SU-DHL-6 (cell line): ENCODE results near the gene C1QTNF8.

Experiments used
- H2AFZ ChIP-seq: fragments of 200-600 bp; sonication (generic); 2 replicates; pipeline ENCODE4 v1.6.1; 2014; ENCODE audit warnings: low read depth, mild to moderate bottlenecking, moderate library complexity, mixed read lengths, antibody characterized with exemption, low read length; ENCODE audit not compliant: severe bottlenecking
- H3F3A ChIP-seq: fragments of 200-600 bp; shearing (Covaris generic); 2 replicates; pipeline ENCODE4 v1.6.0; 2016; ENCODE audit warnings: antibody characterized with exemption, mild to moderate bottlenecking; ENCODE audit not compliant: insufficient read depth
- H3K27ac ChIP-seq: fragments of 200-600 bp; sonication (generic); 2 replicates; pipeline ENCODE4 v1.5.1; 2016; ENCODE audit warnings: low read depth, mild to moderate bottlenecking, low read length, moderate library complexity, mixed read lengths
- H3K27me3 ChIP-seq: fragments of 200-600 bp; sonication (generic), shearing (Covaris generic); 2 replicates; pipeline ENCODE4 v1.6.0; 2014; ENCODE audit warnings: mild to moderate bottlenecking, low read length
- H3K36me3 ChIP-seq: fragments of 200-600 bp; sonication (generic); 2 replicates; pipeline ENCODE4 v1.6.1; 2014; ENCODE audit warnings: mild to moderate bottlenecking, low read length, mixed read lengths
- H3K4me2 ChIP-seq: fragments of 300-600, 200-600 bp; shearing (Covaris generic), sonication (generic); 2 replicates; pipeline ENCODE4 v1.6.0; 2014; ENCODE audit warnings: low read length, low read depth, mild to moderate bottlenecking; ENCODE audit not compliant: poor library complexity, severe bottlenecking
- H3K4me3 ChIP-seq: fragments of 200-600 bp; sonication (generic); 2 replicates; pipeline ENCODE4 v1.5.1; 2014; ENCODE audit warnings: antibody characterized with exemption, low read length, mild to moderate bottlenecking, mixed read lengths; ENCODE audit not compliant: insufficient read depth, poor library complexity, severe bottlenecking
- H3K79me2 ChIP-seq: fragments of 200-600 bp; sonication (generic); 2 replicates; pipeline ENCODE4 v1.6.1; 2014; ENCODE audit warnings: mild to moderate bottlenecking, low read length, moderate library complexity; ENCODE audit not compliant: insufficient read depth
- H3K9ac ChIP-seq: fragments of 200-600 bp; sonication (generic); 2 replicates; pipeline ENCODE4 v1.7.0; 2014; ENCODE audit warnings: mild to moderate bottlenecking, low read length
- H3K9me2 ChIP-seq: fragments of 200-600 bp; sonication (generic); replicated peaks from 2 replicates; pipeline ENCODE4 v1.6.1; 2014; ENCODE audit warnings: low read length; ENCODE audit not compliant: insufficient read depth
- H3K9me3 ChIP-seq: fragments of 200-600 bp; sonication (generic); 2 replicates; pipeline ENCODE4 v1.6.1; 2014; ENCODE audit warnings: low read length, mixed read lengths; ENCODE audit not compliant: insufficient read depth
- H4K20me1 ChIP-seq: fragments of 200-600 bp; sonication (generic); 2 replicates; pipeline ENCODE4 v1.6.1; 2014; ENCODE audit warnings: low read depth, mild to moderate bottlenecking, antibody characterized with exemption, low read length, moderate library complexity, mixed read lengths
- EZH2phosphoT487 ChIP-seq: fragments of 200-600 bp; sonication (generic), shearing (Covaris generic); conservative IDR thresholded peaks from 2 replicates; pipeline ENCODE4 v1.6.1; 2018; ENCODE audit warnings: mild to moderate bottlenecking, antibody characterized with exemption, low read length, moderate library complexity, mixed read lengths
- TF ChIP-seq, protein P1 (sequence below): fragments of 200-600 bp; sonication (generic); IDR thresholded peaks from one replicate; pipeline ENCODE4 v1.5.1; 2017; ENCODE audit warnings: antibody characterized with exemption, mild to moderate bottlenecking, low read length, moderate library complexity; ENCODE audit not compliant: insufficient read depth, poor library complexity, severe bottlenecking

C1QTNF8 gene

DNA sequence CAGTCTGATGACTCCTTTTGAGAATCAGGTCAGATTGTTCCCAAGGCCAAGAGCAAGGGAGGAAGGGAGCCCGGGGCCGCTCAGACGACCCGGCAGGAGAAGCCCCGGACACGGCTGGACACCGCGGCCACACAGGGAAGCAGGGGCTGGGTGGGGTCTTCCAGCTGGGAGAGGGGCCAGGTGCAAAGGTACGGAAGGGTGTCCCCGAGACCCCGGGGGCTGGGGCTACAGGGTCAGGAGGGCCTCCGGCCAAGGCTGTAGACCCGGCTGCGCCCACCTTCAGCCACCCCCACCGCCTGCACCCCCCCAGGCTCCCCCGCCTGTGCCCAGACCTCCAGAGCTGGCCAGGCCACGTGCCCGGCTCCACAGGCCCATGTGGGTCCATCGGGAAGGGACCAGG, 21.9 kb upstream of the C1QTNF8 start:
- no peak overlapping the region for H3K27ac ChIP-seq
- no peak overlapping the region for H3K4me2 ChIP-seq
- H3K27me3 ChIP-seq, result no peaks in the 10 kb centered on the region
- no peak for TF ChIP-seq EZH2phosphoT487
- no peaks in the 10 kb centered on the region for H3K9me2 ChIP-seq
- H3K9me3 ChIP-seq, result no peaks in the 10 kb centered on the region
- no peaks in the 10 kb centered on the region for H4K20me1 ChIP-seq
- no peak overlapping the region for H2AFZ ChIP-seq
- H3K4me3 ChIP-seq, result no peak overlapping the region
- no peaks in the 10 kb centered on the region for H3K36me3 ChIP-seq
- no peaks in the 10 kb centered on the region for H3F3A ChIP-seq
- H3K79me2 ChIP-seq, result no peaks in the 10 kb centered on the region
- no peak overlapping the region for H3K9ac ChIP-seq

DNA sequence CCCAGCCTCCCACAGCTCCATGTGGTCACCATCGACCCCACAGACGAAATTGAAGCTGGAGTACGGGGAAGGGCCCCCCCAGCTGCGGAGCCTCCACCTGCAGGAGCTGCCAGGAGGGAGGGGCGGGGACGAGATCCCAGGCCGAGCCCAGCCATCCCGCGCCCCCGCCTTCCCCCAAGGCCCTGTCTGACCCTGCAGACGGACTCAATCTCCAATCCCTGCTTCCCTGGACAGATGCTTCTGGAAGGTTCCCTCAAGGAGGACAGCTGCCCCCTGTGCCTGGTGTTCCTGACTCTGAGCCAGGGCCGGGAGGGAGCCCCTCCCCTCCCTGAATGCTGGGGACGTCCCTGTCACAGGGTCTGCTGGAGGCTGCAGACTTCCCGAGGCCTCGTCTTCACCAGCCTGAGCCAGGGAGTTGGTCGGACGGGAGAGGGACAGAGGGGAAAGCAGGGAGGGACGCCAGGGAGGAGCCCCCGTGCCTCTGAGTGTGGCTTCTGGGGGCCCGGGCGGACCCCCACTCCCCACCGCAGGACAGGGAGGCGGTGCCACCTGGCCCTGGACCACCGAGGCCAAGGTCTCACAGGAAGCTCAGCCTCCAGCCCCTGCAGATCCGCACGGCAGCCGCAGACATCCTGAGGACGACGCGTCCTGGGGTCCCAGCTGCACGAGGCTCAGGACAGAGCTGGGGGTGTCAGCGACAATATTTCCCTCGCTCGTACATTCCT, 21.3 kb upstream of the C1QTNF8 start:
- Histone ChIP-seq H3K79me2 (no peaks in the 10 kb centered on the region), H2AFZ (no peak overlapping the region), H3F3A (no peaks in the 10 kb centered on the region), H3K9me2 (no peaks in the 10 kb centered on the region), H3K4me2 (no peak overlapping the region), H4K20me1 (no peaks in the 10 kb centered on the region), H3K27ac (no peak overlapping the region), H3K27me3 (no peaks in the 10 kb centered on the region), H3K9ac (no peak overlapping the region), H3K4me3 (no peak overlapping the region), H3K9me3 (no peaks in the 10 kb centered on the region), H3K36me3 (no peaks in the 10 kb centered on the region)
- TF ChIP-seq EZH2phosphoT487, result no peak
- TF ChIP-seq, protein P1, sequence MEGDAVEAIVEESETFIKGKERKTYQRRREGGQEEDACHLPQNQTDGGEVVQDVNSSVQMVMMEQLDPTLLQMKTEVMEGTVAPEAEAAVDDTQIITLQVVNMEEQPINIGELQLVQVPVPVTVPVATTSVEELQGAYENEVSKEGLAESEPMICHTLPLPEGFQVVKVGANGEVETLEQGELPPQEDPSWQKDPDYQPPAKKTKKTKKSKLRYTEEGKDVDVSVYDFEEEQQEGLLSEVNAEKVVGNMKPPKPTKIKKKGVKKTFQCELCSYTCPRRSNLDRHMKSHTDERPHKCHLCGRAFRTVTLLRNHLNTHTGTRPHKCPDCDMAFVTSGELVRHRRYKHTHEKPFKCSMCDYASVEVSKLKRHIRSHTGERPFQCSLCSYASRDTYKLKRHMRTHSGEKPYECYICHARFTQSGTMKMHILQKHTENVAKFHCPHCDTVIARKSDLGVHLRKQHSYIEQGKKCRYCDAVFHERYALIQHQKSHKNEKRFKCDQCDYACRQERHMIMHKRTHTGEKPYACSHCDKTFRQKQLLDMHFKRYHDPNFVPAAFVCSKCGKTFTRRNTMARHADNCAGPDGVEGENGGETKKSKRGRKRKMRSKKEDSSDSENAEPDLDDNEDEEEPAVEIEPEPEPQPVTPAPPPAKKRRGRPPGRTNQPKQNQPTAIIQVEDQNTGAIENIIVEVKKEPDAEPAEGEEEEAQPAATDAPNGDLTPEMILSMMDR, result no peak

DNA sequence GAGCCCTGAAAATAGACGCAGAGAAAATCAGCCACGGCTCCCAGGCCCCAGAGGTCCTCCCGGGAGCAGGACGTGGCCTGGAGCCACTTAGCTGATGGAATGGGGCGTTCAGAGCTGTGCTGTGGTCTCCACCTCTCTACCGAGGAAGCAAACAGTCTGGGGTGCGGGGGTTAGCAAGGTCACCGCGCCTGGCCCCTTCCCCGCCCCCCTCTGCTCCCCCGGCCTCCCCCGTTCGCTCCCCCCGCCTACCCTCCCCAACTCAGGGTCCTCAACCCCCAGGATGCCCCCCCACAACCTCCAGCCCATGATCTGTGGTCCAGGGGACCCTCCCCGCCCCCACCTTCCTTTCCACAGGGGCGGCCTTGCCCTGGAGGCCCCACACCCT, 20.6 kb upstream of the C1QTNF8 start:
- Histone ChIP-seq H3K36me3 (no peaks in the 10 kb centered on the region), H2AFZ (no peak overlapping the region), H3K27me3 (no peaks in the 10 kb centered on the region), H3K9ac (no peak overlapping the region), H3K9me3 (no peaks in the 10 kb centered on the region), H3K79me2 (no peaks in the 10 kb centered on the region), H3F3A (no peaks in the 10 kb centered on the region), H3K4me2 (no peak overlapping the region), H3K4me3 (no peak overlapping the region), H4K20me1 (no peaks in the 10 kb centered on the region), H3K27ac (no peak overlapping the region), H3K9me2 (no peaks in the 10 kb centered on the region)
- TF ChIP-seq, protein P1, result no peak
- no peak for TF ChIP-seq EZH2phosphoT487

DNA sequence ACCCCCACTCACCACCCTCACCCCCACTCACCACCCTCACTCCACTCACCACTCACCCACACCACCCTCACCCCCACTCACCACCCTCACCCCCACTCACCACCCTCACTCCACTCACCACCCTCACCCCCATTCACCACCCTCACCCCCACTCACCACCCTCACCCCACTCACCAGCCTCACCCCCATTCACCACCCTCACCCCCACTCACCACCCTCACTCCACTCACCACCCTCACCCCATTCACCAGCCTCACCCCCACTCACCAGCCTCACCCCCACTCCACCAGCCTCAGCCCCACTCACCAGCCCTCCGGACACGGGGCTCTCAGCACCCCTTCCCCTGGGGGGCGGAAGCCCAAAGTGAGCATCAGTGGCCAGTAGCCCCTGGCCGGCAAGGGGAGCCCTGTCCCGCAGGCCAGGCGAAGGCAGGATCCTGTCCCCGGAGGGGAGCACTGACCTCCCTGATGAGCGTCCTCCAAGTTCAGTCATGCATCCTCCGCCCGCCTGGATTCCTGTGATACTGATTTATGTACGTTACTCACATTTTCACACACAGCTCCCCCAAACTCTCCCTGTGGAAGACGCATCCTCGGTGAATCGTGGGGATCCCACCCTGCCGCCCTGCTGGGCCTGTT, 18.0 kb upstream of the C1QTNF8 start:
- H3K9me3 ChIP-seq, result no peaks in the 10 kb centered on the region
- no peak overlapping the region for H3K4me3 ChIP-seq
- H3K79me2 ChIP-seq, result no peaks in the 10 kb centered on the region
- H2AFZ ChIP-seq, result no peak overlapping the region
- no peaks in the 10 kb centered on the region for H3K36me3 ChIP-seq
- no peak overlapping the region for H3K9ac ChIP-seq
- no peaks in the 10 kb centered on the region for H4K20me1 ChIP-seq
- TF ChIP-seq EZH2phosphoT487, result no peak
- TF ChIP-seq, protein P1, result no peak
- no peaks in the 10 kb centered on the region for H3K9me2 ChIP-seq
- no peaks in the 10 kb centered on the region for H3K27me3 ChIP-seq
- no peak overlapping the region for H3K27ac ChIP-seq
- no peaks in the 10 kb centered on the region for H3F3A ChIP-seq
- H3K4me2 ChIP-seq, result no peak overlapping the region
